ENCODE measurements around the gene CIC. TPM values are rescaled to one million over a fixed set of nuclear protein-coding genes. Genes with fewer than 3 reads are reported as not detected.

The CIC gene
- total and polyA plus RNA-seq, 10 of the 15 experiments (the other 5 are each of a cell fraction or from before 2014, with no cell fraction given) = 0.18 to 50.6 (median 7.1) TPM

DNA sequence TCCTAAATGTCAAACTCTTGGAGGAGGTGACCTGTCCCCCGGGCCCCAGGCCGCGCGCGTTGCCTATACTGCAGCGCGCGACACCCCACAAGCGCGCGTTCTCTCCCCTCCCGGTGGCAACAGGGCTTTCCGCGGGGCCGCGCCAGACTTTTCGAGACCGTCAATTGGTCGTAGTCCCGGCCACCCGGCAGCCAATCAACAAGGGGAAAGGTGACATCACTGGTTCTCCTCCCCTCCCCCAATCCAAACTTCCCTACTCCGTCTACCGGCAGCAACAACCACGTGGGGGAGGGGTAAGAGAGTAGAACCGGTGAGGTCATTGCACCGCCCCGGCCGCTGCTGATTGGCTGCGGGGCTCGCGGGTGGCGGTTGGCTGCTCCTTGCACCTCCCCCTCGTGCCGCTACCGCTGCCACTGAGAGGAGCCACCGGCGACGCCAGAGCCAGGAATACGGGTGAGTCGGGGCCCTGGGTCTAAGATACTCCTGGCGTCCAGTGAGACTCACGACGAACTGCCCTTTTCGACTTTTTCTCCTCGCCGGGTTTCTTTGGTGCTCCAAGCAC, 829 bp upstream of the CIC start (continued):
- TF ChIP-seq PKNOX1 (IDR thresholded peaks at IDR 0.05) = no peak
- TF ChIP-seq, protein P1, sequence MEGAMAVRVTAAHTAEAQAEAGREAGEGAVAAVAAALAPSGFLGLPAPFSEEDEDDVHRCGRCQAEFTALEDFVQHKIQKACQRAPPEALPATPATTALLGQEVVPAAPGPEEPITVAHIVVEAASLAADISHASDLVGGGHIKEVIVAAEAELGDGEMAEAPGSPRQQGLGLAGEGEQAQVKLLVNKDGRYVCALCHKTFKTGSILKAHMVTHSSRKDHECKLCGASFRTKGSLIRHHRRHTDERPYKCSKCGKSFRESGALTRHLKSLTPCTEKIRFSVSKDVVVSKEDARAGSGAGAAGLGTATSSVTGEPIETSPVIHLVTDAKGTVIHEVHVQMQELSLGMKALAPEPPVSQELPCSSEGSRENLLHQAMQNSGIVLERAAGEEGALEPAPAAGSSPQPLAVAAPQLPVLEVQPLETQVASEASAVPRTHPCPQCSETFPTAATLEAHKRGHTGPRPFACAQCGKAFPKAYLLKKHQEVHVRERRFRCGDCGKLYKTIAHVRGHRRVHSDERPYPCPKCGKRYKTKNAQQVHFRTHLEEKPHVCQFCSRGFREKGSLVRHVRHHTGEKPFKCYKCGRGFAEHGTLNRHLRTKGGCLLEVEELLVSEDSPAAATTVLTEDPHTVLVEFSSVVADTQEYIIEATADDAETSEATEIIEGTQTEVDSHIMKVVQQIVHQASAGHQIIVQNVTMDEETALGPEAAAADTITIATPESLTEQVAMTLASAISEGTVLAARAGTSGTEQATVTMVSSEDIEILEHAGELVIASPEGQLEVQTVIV (IDR thresholded peaks at IDR 0.05; ENCODE audit: borderline replicate concordance, partially characterized antibody) = no peak
- TF ChIP-seq SIN3A (IDR thresholded peaks at IDR 0.05; ENCODE audit: low read depth, low read length) = no peak
- TF ChIP-seq FOXK2 (IDR thresholded peaks at IDR 0.05) = peak; percentile 78
- no peak for TF ChIP-seq GABPA (IDR thresholded peaks at IDR 0.05; ENCODE audit: low read depth)
- TF ChIP-seq GATAD2B (conservative IDR thresholded peaks at IDR 0.05; ENCODE audit: low read depth) = 0 out of 2 replicates have a peak, but pooled peaks have one; percentile 24
- no peak for TF ChIP-seq PAX8 (IDR thresholded peaks at IDR 0.05)
- TF ChIP-seq CREB1 (IDR thresholded peaks at IDR 0.05; ENCODE audit: low read depth) = peak; percentile 71
- peak; percentile 72 for TF ChIP-seq POLR2A (IDR thresholded peaks at IDR 0.05; ENCODE audit: low read depth, low read length)
- TF ChIP-seq DPF2 (IDR thresholded peaks at IDR 0.05) = no peak
- no peak for TF ChIP-seq SUPT20H (IDR thresholded peaks at IDR 0.05; ENCODE audit: borderline replicate concordance, control insufficient read depth, low read depth, low read length)
- TF ChIP-seq, protein P2, sequence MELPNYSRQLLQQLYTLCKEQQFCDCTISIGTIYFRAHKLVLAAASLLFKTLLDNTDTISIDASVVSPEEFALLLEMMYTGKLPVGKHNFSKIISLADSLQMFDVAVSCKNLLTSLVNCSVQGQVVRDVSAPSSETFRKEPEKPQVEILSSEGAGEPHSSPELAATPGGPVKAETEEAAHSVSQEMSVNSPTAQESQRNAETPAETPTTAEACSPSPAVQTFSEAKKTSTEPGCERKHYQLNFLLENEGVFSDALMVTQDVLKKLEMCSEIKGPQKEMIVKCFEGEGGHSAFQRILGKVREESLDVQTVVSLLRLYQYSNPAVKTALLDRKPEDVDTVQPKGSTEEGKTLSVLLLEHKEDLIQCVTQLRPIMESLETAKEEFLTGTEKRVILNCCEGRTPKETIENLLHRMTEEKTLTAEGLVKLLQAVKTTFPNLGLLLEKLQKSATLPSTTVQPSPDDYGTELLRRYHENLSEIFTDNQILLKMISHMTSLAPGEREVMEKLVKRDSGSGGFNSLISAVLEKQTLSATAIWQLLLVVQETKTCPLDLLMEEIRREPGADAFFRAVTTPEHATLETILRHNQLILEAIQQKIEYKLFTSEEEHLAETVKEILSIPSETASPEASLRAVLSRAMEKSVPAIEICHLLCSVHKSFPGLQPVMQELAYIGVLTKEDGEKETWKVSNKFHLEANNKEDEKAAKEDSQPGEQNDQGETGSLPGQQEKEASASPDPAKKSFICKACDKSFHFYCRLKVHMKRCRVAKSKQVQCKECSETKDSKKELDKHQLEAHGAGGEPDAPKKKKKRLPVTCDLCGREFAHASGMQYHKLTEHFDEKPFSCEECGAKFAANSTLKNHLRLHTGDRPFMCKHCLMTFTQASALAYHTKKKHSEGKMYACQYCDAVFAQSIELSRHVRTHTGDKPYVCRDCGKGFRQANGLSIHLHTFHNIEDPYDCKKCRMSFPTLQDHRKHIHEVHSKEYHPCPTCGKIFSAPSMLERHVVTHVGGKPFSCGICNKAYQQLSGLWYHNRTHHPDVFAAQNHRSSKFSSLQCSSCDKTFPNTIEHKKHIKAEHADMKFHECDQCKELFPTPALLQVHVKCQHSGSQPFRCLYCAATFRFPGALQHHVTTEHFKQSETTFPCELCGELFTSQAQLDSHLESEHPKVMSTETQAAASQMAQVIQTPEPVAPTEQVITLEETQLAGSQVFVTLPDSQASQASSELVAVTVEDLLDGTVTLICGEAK (IDR thresholded peaks at IDR 0.05; ENCODE audit: borderline replicate concordance) = no peak
- TF ChIP-seq CEBPZ (IDR thresholded peaks at IDR 0.05; ENCODE audit: low read depth, low read length) = no peak
- TF ChIP-seq CREM (IDR thresholded peaks at IDR 0.05; ENCODE audit: low read depth) = no peak
- TF ChIP-seq BMI1 (IDR thresholded peaks at IDR 0.05; ENCODE audit: borderline replicate concordance) = no peak
- TF ChIP-seq HDAC2 (IDR thresholded peaks at IDR 0.05) = no peak

Measured in GM12878 (cell line).